Measurements from ENCODE around the gene LAMA2.

Gene LAMA2

GRCh38 chr6:129114636-129115391 is 231.9 kb downstream of the LAMA2 start:
- Histone ChIP-seq H3K36me3 (no peaks in the 10 kb centered on the region), H3K27ac (no peak overlapping the region), H3K4me1 (ENCODE audit: control insufficient read depth in 1 of 2, insufficient read depth in 1 of 2, low read depth in 1 of 2, low read length in 1 of 2) (no peaks in the 10 kb centered on the region), H3K27me3 (no peaks in the 10 kb centered on the region), H3K9me3 (no peaks in the 10 kb centered on the region), H3K4me3 (ENCODE audit: low read depth in 1 of 2, low read length in 1 of 2) (no peak overlapping the region)
- TF ChIP-seq CTCF (IDR thresholded peaks at IDR 0.05), result no peak

GRCh38 chr6:129115471-129115870 is 232.5 kb downstream of the LAMA2 start:
- H3K27me3 ChIP-seq, result no peaks in the 10 kb centered on the region
- no peaks in the 10 kb centered on the region for H3K9me3 ChIP-seq
- no peak overlapping the region for H3K4me3 ChIP-seq (ENCODE audit: low read depth in 1 of 2, low read length in 1 of 2)
- no peaks in the 10 kb centered on the region for H3K4me1 ChIP-seq (ENCODE audit: control insufficient read depth in 1 of 2, insufficient read depth in 1 of 2, low read depth in 1 of 2, low read length in 1 of 2)
- no peak for TF ChIP-seq CTCF (IDR thresholded peaks at IDR 0.05)
- H3K36me3 ChIP-seq, result no peaks in the 10 kb centered on the region
- no peak overlapping the region for H3K27ac ChIP-seq

GRCh38 chr6:129117355-129117754 is 234.4 kb downstream of the LAMA2 start:
- no peak for TF ChIP-seq CTCF (IDR thresholded peaks at IDR 0.05)
- H3K4me3 ChIP-seq (ENCODE audit: low read depth in 1 of 2, low read length in 1 of 2), result no peak overlapping the region
- H3K36me3 ChIP-seq, result no peaks in the 10 kb centered on the region
- no peaks in the 10 kb centered on the region for H3K27me3 ChIP-seq
- no peaks in the 10 kb centered on the region for H3K4me1 ChIP-seq (ENCODE audit: control insufficient read depth in 1 of 2, insufficient read depth in 1 of 2, low read depth in 1 of 2, low read length in 1 of 2)
- H3K27ac ChIP-seq, result no peak overlapping the region
- H3K9me3 ChIP-seq, result no peaks in the 10 kb centered on the region

GRCh38 chr6:129120856-129121638 is 238.1 kb downstream of the LAMA2 start:
- H3K36me3 ChIP-seq, result no peaks in the 10 kb centered on the region
- no peaks in the 10 kb centered on the region for H3K27me3 ChIP-seq
- no peaks in the 10 kb centered on the region for H3K9me3 ChIP-seq
- H3K27ac ChIP-seq, result no peak overlapping the region
- H3K4me3 ChIP-seq (ENCODE audit: low read depth in 1 of 2, low read length in 1 of 2), result no peak overlapping the region
- H3K4me1 ChIP-seq (ENCODE audit: control insufficient read depth in 1 of 2, insufficient read depth in 1 of 2, low read depth in 1 of 2, low read length in 1 of 2), result no peaks in the 10 kb centered on the region
- no peak for TF ChIP-seq CTCF (IDR thresholded peaks at IDR 0.05)

GRCh38 chr6:129124347-129124746 is 241.4 kb downstream of the LAMA2 start:
- Histone ChIP-seq H3K4me1 (ENCODE audit: control insufficient read depth in 1 of 2, insufficient read depth in 1 of 2, low read depth in 1 of 2, low read length in 1 of 2) (no peaks in the 10 kb centered on the region), H3K36me3 (no peaks in the 10 kb centered on the region), H3K27ac (no peak overlapping the region), H3K27me3 (no peaks in the 10 kb centered on the region), H3K4me3 (ENCODE audit: low read depth in 1 of 2, low read length in 1 of 2) (no peak overlapping the region), H3K9me3 (no peaks in the 10 kb centered on the region)
- no peak for TF ChIP-seq CTCF (IDR thresholded peaks at IDR 0.05)

Data from neutrophil (primary cell).